Neural cell (in vitro differentiated cells): ENCODE measurements around the gene PMS2.
"Not testable (repeated sequence)": the region's sequence is repeated elsewhere in the genome, so short reads cannot be mapped to it uniquely, and the experiment has no call there.

ENCODE experiments used
- CTCF ChIP-seq: fragments of 450-650 bp; IDR thresholded peaks from 2 replicates; pipeline ENCODE4 v1.5.1; 2014; ENCODE audit warnings: antibody characterized with exemption, mild to moderate bottlenecking, moderate library complexity; ENCODE audit not compliant: poor library complexity, severe bottlenecking
- EP300 ChIP-seq: fragments of 450-650 bp; conservative IDR thresholded peaks from 2 replicates; pipeline ENCODE4 v1.6.1; 2014; ENCODE audit warnings: antibody characterized with exemption, mild to moderate bottlenecking, moderate library complexity; ENCODE audit not compliant: poor library complexity, severe bottlenecking
- POLR2AphosphoS5 ChIP-seq: IDR thresholded peaks from 2 replicates; pipeline ENCODE4 v1.6.1; 2012
- RAD21 ChIP-seq: fragments of 450-650 bp; conservative IDR thresholded peaks from 2 replicates; pipeline ENCODE4 v1.6.1; 2014; ENCODE audit warnings: antibody characterized with exemption, mild to moderate bottlenecking, moderate library complexity
- TAF1 ChIP-seq: IDR thresholded peaks from 2 replicates; pipeline ENCODE4 v1.6.1; 2012; ENCODE audit warnings: low read depth

GRCh38 chr7:5931905-5932644 is 76.8 kb downstream of the PMS2 start:
- not testable (repeated sequence) for TF ChIP-seq CTCF, RAD21, TAF1, EP300, POLR2AphosphoS5
